GM13977 (cell line): ENCODE measurements around the gene KIAA1217.

Experiments used
- DNase-seq: peaks from one replicate; pipeline ENCODE4 v3.0.0; 2012; ENCODE audit warnings: low spot score
- CTCF ChIP-seq: IDR thresholded peaks from 2 replicates; pipeline ENCODE4 v1.5.1; 2012; ENCODE audit warnings: mild to moderate bottlenecking, control low read depth; ENCODE audit not compliant: insufficient read depth; ENCODE audit errors: extremely low read depth, missing control alignments
- in situ Hi-C: fragments of 300-500 bp; cut with MboI; formaldehyde crosslinking; loops from one replicate; pipeline ENCODE4 v1.12.0; 2022; ENCODE audit warnings: low sequenced_read_pairs, low pct_unique_long_range_greater_than_20kb, mixed read lengths, inconsistent platforms; ENCODE audit not compliant: unreplicated experiment

KIAA1217 gene

GRCh38 chr10:24259365-24260130, 50.6 kb downstream of the KIAA1217 start:
- in situ Hi-C loops = no loop called here
- no peak for DNase-seq
- TF ChIP-seq CTCF = no peak

- no peak for TF ChIP-seq CTCF
- DNase-seq = no peak
- in situ Hi-C loops = no loop called here
Observed at GRCh38 chr10:24261627-24262026, 52.7 kb downstream of the KIAA1217 start.

GRCh38 chr10:24262929-24263590, 54.1 kb downstream of the KIAA1217 start:
- DNase-seq = no peak
- no peak for TF ChIP-seq CTCF
- in situ Hi-C loops = no loop called here

- no peak for DNase-seq
- in situ Hi-C loops = no loop called here
- no peak for TF ChIP-seq CTCF
Observed at GRCh38 chr10:24269476-24269875, 60.5 kb downstream of the KIAA1217 start.

- in situ Hi-C loops = no loop called here
- TF ChIP-seq CTCF = no peak
- no peak for DNase-seq
Observed at GRCh38 chr10:24272374-24272773, 63.4 kb downstream of the KIAA1217 start.

GRCh38 chr10:24277277-24277676, 68.3 kb downstream of the KIAA1217 start:
- DNase-seq = no peak
- in situ Hi-C loops = no loop called here
- TF ChIP-seq CTCF = no peak
